SHP77 (cell line): ENCODE results near the gene FBXW7.

Experiments
- DNase-seq, 2 experiments: peaks; one replicate each; lab custom pipeline; 2025; lab: John Stamatoyannopoulos, UW

FBXW7 gene

DNA sequence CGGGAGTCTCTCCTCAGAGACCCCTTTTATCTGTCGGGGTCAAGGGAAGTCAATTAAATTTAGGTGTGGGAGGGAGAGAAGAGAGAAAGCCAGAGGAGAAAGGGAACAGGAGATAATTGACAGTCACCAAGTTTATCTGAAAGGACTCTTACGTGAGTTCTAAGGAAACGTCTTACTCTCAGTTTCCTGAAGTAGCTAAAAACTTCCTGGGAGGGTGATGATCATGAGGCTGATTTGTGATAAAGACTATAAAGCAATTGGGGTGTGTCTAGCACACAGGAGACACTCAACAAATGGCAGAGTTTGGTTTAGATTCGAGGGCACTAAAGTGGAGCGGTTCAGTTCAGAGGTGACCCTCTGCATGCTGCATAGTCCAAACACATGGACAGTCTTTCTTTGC is 254.1 kb downstream of the FBXW7 start:
- DNase-seq = no peak

DNA sequence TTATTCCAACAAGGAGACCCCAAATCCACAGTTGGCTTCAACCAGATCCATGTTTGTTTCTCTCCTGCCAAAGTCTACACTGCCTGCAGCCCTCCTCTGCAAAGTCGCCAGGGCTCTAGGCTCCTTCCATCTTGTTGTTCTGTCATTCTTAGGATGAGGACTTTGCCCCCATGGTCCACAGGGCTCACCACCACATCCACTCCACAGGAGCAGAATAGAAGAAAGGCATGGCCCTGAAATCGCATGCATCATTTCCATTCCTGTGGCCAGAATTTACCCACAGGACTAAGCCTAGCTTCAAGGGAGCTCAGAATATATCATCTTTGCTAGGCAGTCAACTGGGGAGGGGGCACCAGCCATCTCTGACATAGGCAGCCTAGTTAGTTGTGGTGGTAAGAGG is 254.7 kb downstream of the FBXW7 start:
- no peak for DNase-seq

DNA sequence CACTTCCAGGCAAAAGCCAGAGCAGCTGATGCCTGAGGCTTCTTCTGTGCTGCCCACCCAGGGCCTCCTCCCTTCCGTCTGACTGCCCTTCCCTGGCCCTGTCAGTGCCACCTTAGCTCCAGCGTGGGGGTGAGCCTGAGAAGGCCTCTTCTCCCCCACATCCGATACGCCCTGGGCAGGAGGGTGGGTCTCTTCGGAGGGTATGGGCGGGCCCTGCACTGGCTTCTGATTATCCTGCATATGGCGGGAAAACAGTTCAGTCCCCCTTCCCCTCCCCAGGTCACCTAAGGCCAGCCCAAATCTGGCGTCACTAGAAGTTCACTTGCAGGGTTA is 256.7 kb downstream of the FBXW7 start:
- no peak for DNase-seq

DNA sequence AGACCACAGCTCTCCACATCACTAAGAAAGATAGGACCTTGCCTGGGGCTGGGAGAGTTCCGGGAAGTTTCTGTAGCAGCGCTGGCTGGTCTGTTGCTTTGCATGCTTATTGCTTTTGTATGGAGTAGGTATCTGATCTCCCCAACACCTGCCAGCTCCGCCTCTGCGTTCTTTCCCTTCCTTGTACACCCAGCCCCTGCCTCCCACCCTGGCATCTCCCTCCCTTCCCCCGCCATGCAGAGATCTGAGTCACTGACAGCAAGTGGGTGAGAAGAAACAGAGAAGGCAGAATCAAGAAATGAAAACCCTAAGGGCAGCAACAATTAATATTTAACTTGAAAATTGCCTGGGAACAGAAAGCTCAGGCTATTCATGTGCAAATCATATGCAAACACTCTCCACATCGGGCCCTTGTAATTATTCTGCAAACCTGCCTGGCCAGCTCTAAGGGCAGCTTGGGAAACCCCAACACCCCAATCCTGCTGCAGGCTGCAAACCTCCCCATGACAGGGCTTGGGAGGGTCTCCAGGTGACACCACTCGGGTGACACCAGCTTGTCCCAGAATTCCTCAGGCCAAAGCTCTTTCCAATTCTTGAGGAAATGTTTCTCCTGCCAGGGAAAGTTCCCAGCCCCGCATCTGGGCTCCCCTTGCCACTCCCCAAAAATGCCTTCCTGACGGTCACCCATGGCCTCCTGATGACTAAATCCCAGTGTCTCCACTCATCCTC is 257.2 kb downstream of the FBXW7 start:
- DNase-seq = no peak

DNA sequence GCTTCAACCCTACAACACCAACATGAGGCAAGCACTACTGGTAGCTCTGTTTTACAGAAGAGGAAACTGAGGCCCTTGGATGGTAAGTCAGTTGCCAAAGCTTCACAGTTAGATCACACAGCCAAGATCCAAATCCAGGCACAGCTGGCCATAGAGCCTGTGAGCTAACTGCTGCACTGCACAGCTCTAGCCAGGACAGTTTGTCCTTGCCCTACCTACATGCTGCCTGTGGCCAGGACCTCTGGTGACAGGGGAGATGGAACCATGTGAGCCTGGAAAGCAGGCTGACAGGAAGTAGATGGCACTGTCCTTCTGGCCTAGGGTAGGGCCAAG is 257.8 kb downstream of the FBXW7 start:
- DNase-seq = no peak

DNA sequence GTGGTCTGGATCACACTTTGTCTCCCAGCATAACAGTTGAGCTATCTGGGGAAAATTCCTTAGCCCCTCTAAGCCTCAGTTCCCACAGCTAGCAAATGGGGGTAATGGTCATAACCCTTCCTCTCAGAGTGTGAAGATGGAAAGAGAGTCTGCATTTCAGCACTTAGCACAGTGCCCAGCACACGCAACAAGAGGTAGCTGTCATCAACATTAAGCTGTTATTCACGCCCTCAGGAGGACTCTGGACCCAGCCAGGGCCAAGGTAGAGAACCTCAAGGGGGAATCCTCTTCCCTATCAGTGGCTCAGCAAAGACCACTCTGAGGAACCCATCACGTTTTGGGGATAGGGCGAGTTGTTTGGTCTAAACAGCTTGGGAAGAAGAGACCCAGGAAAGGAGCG is 258.6 kb downstream of the FBXW7 start:
- DNase-seq = no peak

DNA sequence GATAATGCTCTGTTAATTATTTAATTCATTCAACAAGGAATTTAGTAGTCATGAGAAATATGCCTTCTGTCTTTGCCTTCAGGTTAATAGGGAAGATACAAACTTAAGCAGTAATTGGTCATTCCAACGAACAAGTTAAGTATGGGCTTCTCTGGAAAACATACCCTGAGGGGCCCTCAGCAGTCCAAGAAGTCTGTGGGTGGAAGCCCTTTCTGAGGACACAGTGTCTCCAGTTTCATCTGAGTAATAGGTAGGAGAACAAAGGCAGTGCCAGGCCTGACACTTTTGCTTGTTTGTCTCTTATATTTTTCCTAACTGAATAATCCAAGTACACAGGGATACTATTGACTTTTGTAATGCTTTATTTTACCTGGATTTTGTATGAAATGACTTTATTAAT is 262.5 kb downstream of the FBXW7 start:
- no peak for DNase-seq
